Measurements from ENCODE around the gene FBLN2. TPM values are rescaled to one million over a fixed set of nuclear protein-coding genes. Genes with fewer than 3 reads are reported as not detected.

Gene FBLN2
- total RNA-seq, 1 donor from 2014 or later = 81.1 TPM

- intact Hi-C loops (cut with DNase I) = no loop called here
- DNase-seq (ENCODE audit: missing footprints) = no peak
- no peak for ATAC-seq
Observed at GRCh38 chr3:13542142-13542541, 6.8 kb upstream of the FBLN2 start.

- DNase-seq (ENCODE audit: missing footprints) (no peak), ATAC-seq (peak; percentile 70)
- intact Hi-C loops (cut with DNase I) = no loop called here
Observed at GRCh38 chr3:13543253-13543652, 5.7 kb upstream of the FBLN2 start.

- no peak for DNase-seq (ENCODE audit: missing footprints)
- ATAC-seq = no peak
- intact Hi-C loops (cut with DNase I) = no loop called here
Observed at GRCh38 chr3:13544293-13544831, 4.6 kb upstream of the FBLN2 start.

GRCh38 chr3:13544951-13545651 lies 3.8 kb upstream of the FBLN2 start:
- no peak for DNase-seq (ENCODE audit: missing footprints)
- intact Hi-C loops (cut with DNase I) = loop anchor here (5.0 kb wide), 1 partner anchor 43 kb away; no protein-coding TSS in a partner anchor
- ATAC-seq = no peak

- intact Hi-C loops (cut with DNase I) = loop anchor here (5.0 kb wide), 1 partner anchor 44 kb away; no protein-coding TSS in a partner anchor
- DNase-seq (ENCODE audit: missing footprints) (no peak), ATAC-seq (no peak)
Observed at GRCh38 chr3:13545952-13546454, 2.9 kb upstream of the FBLN2 start.

GRCh38 chr3:13546667-13547171 lies 2.2 kb upstream of the FBLN2 start:
- ATAC-seq = peak; percentile 47

GRCh38 chr3:13547591-13548371 lies 1.1 kb upstream of the FBLN2 start:
- DNase-seq (ENCODE audit: missing footprints) (no peak), ATAC-seq (no peak)
- intact Hi-C loops (cut with DNase I) = loop anchor here (5.0 kb wide), 1 partner anchor 45 kb away; no protein-coding TSS in a partner anchor

More at GRCh38 chr3:13546667-13547171, 2.2 kb upstream of the FBLN2 start:
- intact Hi-C loops (cut with DNase I) = loop anchor here (5.0 kb wide), 1 partner anchor 44 kb away; no protein-coding TSS in a partner anchor
- DNase-seq (ENCODE audit: missing footprints) = peak; percentile 83

- ATAC-seq (no peak), DNase-seq (ENCODE audit: missing footprints) (no peak)
- intact Hi-C loops (cut with DNase I) = loop anchor here (5.0 kb wide), 1 partner anchor 48 kb away; no protein-coding TSS in a partner anchor
Observed at GRCh38 chr3:13549623-13550422, 898 bp downstream of the FBLN2 start.

- intact Hi-C loops (cut with DNase I) = no loop called here
- DNase-seq (ENCODE audit: missing footprints) = no peak
- no peak for ATAC-seq
Observed at GRCh38 chr3:13550423-13550690, 1.4 kb downstream of the FBLN2 start.

- ATAC-seq = no peak
- intact Hi-C loops (cut with DNase I) = no loop called here
- DNase-seq (ENCODE audit: missing footprints) = peak; percentile 71
Observed at GRCh38 chr3:13550791-13551360, 2.0 kb downstream of the FBLN2 start.

- ATAC-seq = no peak
Observed at GRCh38 chr3:13552857-13553652, 4.1 kb downstream of the FBLN2 start.

GRCh38 chr3:13553686-13554085 lies 4.8 kb downstream of the FBLN2 start:
- DNase-seq (ENCODE audit: missing footprints) (no peak), ATAC-seq (no peak)
- intact Hi-C loops (cut with DNase I) = no loop called here

More at GRCh38 chr3:13552857-13553652, 4.1 kb downstream of the FBLN2 start:
- intact Hi-C loops (cut with DNase I) = no loop called here
- DNase-seq (ENCODE audit: missing footprints) = no peak

- intact Hi-C loops (cut with DNase I) = no loop called here
- no peak for ATAC-seq
- no peak for DNase-seq (ENCODE audit: missing footprints)
Observed at GRCh38 chr3:13555753-13556152, 6.8 kb downstream of the FBLN2 start.

GRCh38 chr3:13556207-13556606 lies 7.3 kb downstream of the FBLN2 start:
- intact Hi-C loops (cut with DNase I) = no loop called here
- ATAC-seq (peak; percentile 17), DNase-seq (ENCODE audit: missing footprints) (no peak)

- no peak for DNase-seq (ENCODE audit: missing footprints)
- no peak for ATAC-seq
Observed at GRCh38 chr3:13556917-13557316, 8.0 kb downstream of the FBLN2 start.

GRCh38 chr3:13557417-13557816 lies 8.5 kb downstream of the FBLN2 start:
- ATAC-seq (no peak), DNase-seq (ENCODE audit: missing footprints) (no peak)
- intact Hi-C loops (cut with DNase I) = no loop called here

More at GRCh38 chr3:13556917-13557316, 8.0 kb downstream of the FBLN2 start:
- intact Hi-C loops (cut with DNase I) = no loop called here

- DNase-seq (ENCODE audit: missing footprints) (no peak), ATAC-seq (no peak)
- intact Hi-C loops (cut with DNase I) = no loop called here
Observed at GRCh38 chr3:13557926-13558325, 9.0 kb downstream of the FBLN2 start.

- ATAC-seq (no peak), DNase-seq (ENCODE audit: missing footprints) (no peak)
- intact Hi-C loops (cut with DNase I) = no loop called here
Observed at GRCh38 chr3:13558651-13559050, 9.7 kb downstream of the FBLN2 start.

Measured in Right ventricle myocardium inferior (tissue), 1 donor.